Daoy (cell line): ENCODE data around the gene FRMD5. TPM values are rescaled to one million over a fixed set of nuclear protein-coding genes. Genes with fewer than 3 reads are reported as not detected.
A peak's percentile ranks its signal among the peaks of the same experiment; 100 is the strongest.

ENCODE experiments used
- DNase-seq: peaks from one replicate; pipeline ENCODE4 v3.0.0-alpha.2; 2015; ENCODE audit warnings: low read depth
- total RNA-seq: library from RNA; depleted of rRNA; stranded (reverse); fragments of >200 nt; shearing (Covaris generic); gene quantifications from 2 replicates; pipeline ENCODE4 v1.2.3, GENCODE V29; 2014

FRMD5 gene
- total RNA-seq, 1 experiment from 2014 or later, result 8.7 TPM

GRCh38 chr15:44160796-44161195 is 34.3 kb downstream of the FRMD5 start:
- DNase-seq, result no peak

- DNase-seq, result no peak
These were observed 35.6 kb downstream of the FRMD5 start for GRCh38 chr15:44159492-44159891.

- no peak for DNase-seq
These were observed 37.0 kb downstream of the FRMD5 start for GRCh38 chr15:44158111-44158510.

GRCh38 chr15:44157679-44158078 is 37.4 kb downstream of the FRMD5 start:
- peak; percentile 79 for DNase-seq

GRCh38 chr15:44153352-44153751 is 41.7 kb downstream of the FRMD5 start:
- no peak for DNase-seq

GRCh38 chr15:44149224-44149623 is 45.8 kb downstream of the FRMD5 start:
- DNase-seq, result no peak

GRCh38 chr15:44148580-44148979 is 46.5 kb downstream of the FRMD5 start:
- DNase-seq, result no peak

- DNase-seq, result no peak
These were observed 47.4 kb downstream of the FRMD5 start for GRCh38 chr15:44147636-44148035.

- no peak for DNase-seq
These were observed 49.6 kb downstream of the FRMD5 start for GRCh38 chr15:44145495-44145894.

GRCh38 chr15:44144992-44145391 is 50.1 kb downstream of the FRMD5 start:
- DNase-seq, result no peak

- DNase-seq, result no peak
These were observed 50.9 kb downstream of the FRMD5 start for GRCh38 chr15:44144184-44144583.

- DNase-seq, result peak; percentile 36
These were observed 57.3 kb downstream of the FRMD5 start for GRCh38 chr15:44137750-44138149.

- DNase-seq, result no peak
These were observed 58.0 kb downstream of the FRMD5 start for GRCh38 chr15:44136991-44137477.

GRCh38 chr15:44132057-44132456 is 63.0 kb downstream of the FRMD5 start:
- DNase-seq, result no peak

- no peak for DNase-seq
These were observed 64.3 kb downstream of the FRMD5 start for GRCh38 chr15:44130778-44131177.

GRCh38 chr15:44129911-44130310 is 65.2 kb downstream of the FRMD5 start:
- no peak for DNase-seq

GRCh38 chr15:44128443-44128842 is 66.6 kb downstream of the FRMD5 start:
- no peak for DNase-seq

GRCh38 chr15:44125879-44126278 is 69.2 kb downstream of the FRMD5 start:
- DNase-seq, result no peak

GRCh38 chr15:44102675-44103254 is 92.3 kb downstream of the FRMD5 start:
- DNase-seq, result peak; percentile 85

- no peak for DNase-seq
These were observed 93.1 kb downstream of the FRMD5 start for GRCh38 chr15:44101944-44102343.

GRCh38 chr15:44101286-44101685 is 93.8 kb downstream of the FRMD5 start:
- no peak for DNase-seq

- DNase-seq, result no peak
These were observed 95.4 kb downstream of the FRMD5 start for GRCh38 chr15:44099671-44100070.

GRCh38 chr15:44097552-44097951 is 97.5 kb downstream of the FRMD5 start:
- no peak for DNase-seq

- DNase-seq, result no peak
These were observed 98.5 kb downstream of the FRMD5 start for GRCh38 chr15:44096596-44096995.
